ENCODE results near the gene SPA17.

DNA sequence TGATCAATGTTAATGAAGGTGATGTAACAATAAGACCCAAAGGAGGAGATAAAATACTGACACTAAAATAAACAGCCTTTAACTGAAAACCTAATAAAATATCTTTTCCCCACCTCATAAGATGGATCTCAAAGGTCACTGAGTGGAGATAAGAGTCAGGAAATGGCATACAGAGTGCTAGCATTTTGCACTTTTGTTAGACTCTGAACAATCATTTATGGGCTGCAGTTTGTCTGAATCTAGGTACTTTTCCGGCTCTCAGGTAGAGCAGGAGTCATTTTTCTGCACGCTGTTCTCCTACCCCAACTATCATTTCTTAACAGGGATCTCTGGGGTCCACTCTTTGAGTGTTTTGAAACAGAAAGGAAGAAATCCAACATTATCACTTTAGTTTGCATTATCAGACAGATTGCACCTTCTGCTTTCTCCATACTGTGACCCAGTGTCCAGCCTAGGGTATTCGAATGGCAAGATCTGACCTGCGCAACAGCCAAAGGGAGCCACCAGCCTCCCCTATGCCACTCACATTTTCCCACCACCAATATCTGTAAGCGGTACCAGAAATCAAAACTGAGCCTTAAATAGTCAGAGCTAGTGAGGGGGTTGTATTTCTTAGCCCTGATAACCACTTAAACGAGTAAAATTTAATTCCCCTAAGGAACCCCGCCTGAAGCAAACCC, 1.0 kb upstream of the SPA17 start:
- TF ChIP-seq EP300 (IDR thresholded peaks at IDR 0.05): no peak
- TF ChIP-seq, protein P1, sequence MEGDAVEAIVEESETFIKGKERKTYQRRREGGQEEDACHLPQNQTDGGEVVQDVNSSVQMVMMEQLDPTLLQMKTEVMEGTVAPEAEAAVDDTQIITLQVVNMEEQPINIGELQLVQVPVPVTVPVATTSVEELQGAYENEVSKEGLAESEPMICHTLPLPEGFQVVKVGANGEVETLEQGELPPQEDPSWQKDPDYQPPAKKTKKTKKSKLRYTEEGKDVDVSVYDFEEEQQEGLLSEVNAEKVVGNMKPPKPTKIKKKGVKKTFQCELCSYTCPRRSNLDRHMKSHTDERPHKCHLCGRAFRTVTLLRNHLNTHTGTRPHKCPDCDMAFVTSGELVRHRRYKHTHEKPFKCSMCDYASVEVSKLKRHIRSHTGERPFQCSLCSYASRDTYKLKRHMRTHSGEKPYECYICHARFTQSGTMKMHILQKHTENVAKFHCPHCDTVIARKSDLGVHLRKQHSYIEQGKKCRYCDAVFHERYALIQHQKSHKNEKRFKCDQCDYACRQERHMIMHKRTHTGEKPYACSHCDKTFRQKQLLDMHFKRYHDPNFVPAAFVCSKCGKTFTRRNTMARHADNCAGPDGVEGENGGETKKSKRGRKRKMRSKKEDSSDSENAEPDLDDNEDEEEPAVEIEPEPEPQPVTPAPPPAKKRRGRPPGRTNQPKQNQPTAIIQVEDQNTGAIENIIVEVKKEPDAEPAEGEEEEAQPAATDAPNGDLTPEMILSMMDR (IDR thresholded peaks at IDR 0.05): no peak
- no peak for TF ChIP-seq POLR2AphosphoS5 (IDR thresholded peaks at IDR 0.05)
